Sigmoid colon (tissue), 7 donors: ENCODE data around the gene CEP112. TPM values are rescaled to one million over a fixed set of nuclear protein-coding genes. Genes with fewer than 3 reads are reported as not detected.
A peak's percentile ranks its signal among the peaks of the same experiment; 100 is the strongest.
"Not testable (repeated sequence)": the region's sequence is repeated elsewhere in the genome, so short reads cannot be mapped to it uniquely, and the experiment has no call there.

Experiments
- DNase-seq: peaks from one replicate; pipeline ENCODE4 v3.0.0-alpha.2; 2019
- H3K27ac ChIP-seq, 4 donors: fragments of 200-600 bp; sonication (generic); one replicate each; pipeline ENCODE4 v1.5.1; 2016 to 2019; ENCODE audit warnings: mild to moderate bottlenecking in 1 of 4
- H3K27me3 ChIP-seq, 3 donors: fragments of 200-600 bp; sonication (generic); one replicate each; pipeline ENCODE4 v1.5.1; 2019; ENCODE audit warnings: mild to moderate bottlenecking in 1 of 3
- H3K36me3 ChIP-seq, 4 donors: fragments of 200-600 bp; sonication (generic); one replicate each; pipeline ENCODE4 v1.5.1; 2016 to 2019
- H3K4me1 ChIP-seq, 4 donors: fragments of 200-600 bp; sonication (generic); one replicate each; pipeline ENCODE4 v1.5.1; 2017 to 2019
- H3K4me3 ChIP-seq, 4 donors: fragments of 200-600 bp; sonication (generic); one replicate each; pipeline ENCODE4 v1.5.1; 2017 to 2019; ENCODE audit warnings: mild to moderate bottlenecking in 2 of 4, moderate library complexity in 1 of 4
- H3K9me3 ChIP-seq, 4 donors: fragments of 200-600 bp in 3 of 4; sonication (generic) in 3 of 4; one replicate each; pipeline versions ENCODE4 v1.5.1 to v1.6.1; 2013 to 2019
- CTCF ChIP-seq, 4 experiments: fragments of 450-650 bp in 3 of 4; fragments of 200-600 bp in 1 of 4; IDR thresholded peaks; one replicate each; pipeline ENCODE4 v1.5.1; 2016 to 2019; ENCODE audit warnings: antibody characterized with exemption in 4 of 4, mild to moderate bottlenecking in 3 of 4, moderate library complexity in 2 of 4
- EP300 ChIP-seq, 4 donors: sonication (generic); formaldehyde crosslinking; IDR thresholded peaks; one replicate each; pipeline ENCODE4 v1.6.1; 2017; ENCODE audit warnings: antibody characterized with exemption in 4 of 4
- POLR2A ChIP-seq, 2 donors: fragments of 450-650 bp; IDR thresholded peaks; one replicate each; pipeline ENCODE4 v1.6.1; 2016; ENCODE audit warnings: antibody characterized with exemption in 2 of 2, mild to moderate bottlenecking in 2 of 2, moderate library complexity in 2 of 2
- POLR2AphosphoS5 ChIP-seq, 4 donors: sonication (generic); formaldehyde crosslinking; IDR thresholded peaks; one replicate each; pipeline ENCODE4 v1.6.1; 2017; ENCODE audit warnings: antibody characterized with exemption in 4 of 4
- WGBS, 2 donors: extraction: QIAGEN DNeasy Blood & Tissue Kit; methylation state at CpG; one replicate each; pipeline ENCODE4 v1.1.7; 2013; 5-methylcytosine and 5-hydroxymethylcytosine counted together
- intact Hi-C: fragments of 100-400 bp; cut with DNase I; formaldehyde crosslinking; loops from one replicate; pipeline ENCODE4 v1.15.1; 2023
- polyA plus RNA-seq, 3 donors: library from polyadenylated mRNA; stranded (reverse); fragments of 200-250 nt; gene quantifications; one replicate each; pipeline ENCODE4 v1.2.3, GENCODE V29; 2013
- total RNA-seq, 4 donors: library from RNA; depleted of rRNA; stranded (reverse); fragments of >200 nt; gene quantifications; one replicate each; pipeline ENCODE4 v1.1.0, GENCODE V29; 2016
- donor health status: healthy with polysubstance abuse.
- donor health status: Bipolar disorder and iron deficiency.
- donor health status: healthy.

CEP112 gene
- total and polyA plus RNA-seq, 7 donors: 0.92 to 29.1 (median 15.1) TPM

- Histone ChIP-seq H3K27me3 (no peaks in the 10 kb centered on the region), H3K27ac (peak overlapping the region; percentile 43 to 78 (median 60)), H3K36me3 (no peaks in the 10 kb centered on the region), H3K4me3 (no peak overlapping the region), H3K9me3 (no peaks in the 10 kb centered on the region), H3K4me1 (peaks cover 0 to 33% (median 26%) of the 10 kb centered on the region in 4 donors)
- intact Hi-C loops: loop anchor here (5.0 kb wide), 1 partner anchor 72 kb away; no protein-coding TSS in a partner anchor
- TF ChIP-seq POLR2AphosphoS5 (IDR thresholded peaks at IDR 0.05) (peak; percentile 22 to 55 (median 40)), CTCF (IDR thresholded peaks at IDR 0.05) (no peak)
- 19 to 63% methylated on average over 4 of the region's 4 CpGs for WGBS, 2 donors
- no peak for DNase-seq
These were observed 408.0 kb downstream of the CEP112 start for GRCh38 chr17:65783845-65784334.

- not testable (repeated sequence) for DNase-seq, H3K4me3 ChIP-seq, H3K36me3 ChIP-seq, H3K9me3 ChIP-seq, H3K27me3 ChIP-seq, H3K27ac ChIP-seq
- 40 to 46% methylated on average over 1 of the region's 1 CpG for WGBS, 2 donors
- H3K4me1 ChIP-seq: peaks cover 0 to 21% (median 18%) of the 10 kb centered on the region in 4 donors
- intact Hi-C loops: loop anchor here (5.0 kb wide), 1 partner anchor 70 kb away; no protein-coding TSS in a partner anchor
These were observed 409.7 kb downstream of the CEP112 start for GRCh38 chr17:65782104-65782706.

GRCh38 chr17:65780111-65780510 lies 411.8 kb downstream of the CEP112 start:
- Histone ChIP-seq H3K4me3 (no peak overlapping the region), H3K36me3 (no peaks in the 10 kb centered on the region), H3K27me3 (no peaks in the 10 kb centered on the region), H3K27ac (no peak overlapping the region), H3K4me1 (peaks cover 0 to 16% (median 14%) of the 10 kb centered on the region in 4 donors), H3K9me3 (no peaks in the 10 kb centered on the region)
- TF ChIP-seq POLR2AphosphoS5 (IDR thresholded peaks at IDR 0.05): no peak
- no peak for TF ChIP-seq POLR2A (IDR thresholded peaks at IDR 0.05)
- TF ChIP-seq CTCF (IDR thresholded peaks at IDR 0.05): no peak
- TF ChIP-seq EP300 (IDR thresholded peaks at IDR 0.05): no peak
- intact Hi-C loops: loop anchor here (5.0 kb wide), 1 partner anchor 68 kb away; no protein-coding TSS in a partner anchor
- DNase-seq: no peak
- 28 to 66% methylated on average over 1 of the region's 1 CpG for WGBS, 2 donors

- no peaks in the 10 kb centered on the region for H3K36me3 ChIP-seq
- H3K27ac ChIP-seq: no peak overlapping the region
- H3K9me3 ChIP-seq: no peaks in the 10 kb centered on the region
- intact Hi-C loops: no loop called here
- no peak for TF ChIP-seq POLR2AphosphoS5 (IDR thresholded peaks at IDR 0.05)
- TF ChIP-seq CTCF (IDR thresholded peaks at IDR 0.05): no peak
- TF ChIP-seq EP300 (IDR thresholded peaks at IDR 0.05): no peak
- no peak for TF ChIP-seq POLR2A (IDR thresholded peaks at IDR 0.05)
- no peak for DNase-seq
- H3K27me3 ChIP-seq: no peaks in the 10 kb centered on the region
- WGBS, 2 donors: 79 to 80% methylated on average over 3 of the region's 3 CpGs
- no peaks in the 10 kb centered on the region for H3K4me1 ChIP-seq
- no peak overlapping the region for H3K4me3 ChIP-seq
These were observed 415.0 kb downstream of the CEP112 start for GRCh38 chr17:65776890-65777289.

GRCh38 chr17:65774787-65775186 lies 417.1 kb downstream of the CEP112 start:
- Histone ChIP-seq H3K4me3 (no peak overlapping the region), H3K4me1 (no peaks in the 10 kb centered on the region), H3K9me3 (no peaks in the 10 kb centered on the region), H3K36me3 (no peaks in the 10 kb centered on the region), H3K27me3 (no peaks in the 10 kb centered on the region), H3K27ac (no peak overlapping the region)
- intact Hi-C loops: no loop called here
- no peak for DNase-seq
- WGBS, 2 donors: 68 to 78% methylated on average over 6 of the region's 6 CpGs
- no peak for TF ChIP-seq POLR2AphosphoS5 (IDR thresholded peaks at IDR 0.05)
- TF ChIP-seq EP300 (IDR thresholded peaks at IDR 0.05): no peak
- TF ChIP-seq POLR2A (IDR thresholded peaks at IDR 0.05): no peak
- no peak for TF ChIP-seq CTCF (IDR thresholded peaks at IDR 0.05)
